ENCODE data around the gene OR9A2.

Gene OR9A2

GRCh38 chr7:143043391-143043790, 16.5 kb upstream of the OR9A2 start:
- no peak for TF ChIP-seq CTCF (IDR thresholded peaks at IDR 0.05; ENCODE audit: borderline replicate concordance, insufficient read depth, low read depth, low read length)
- no peak overlapping the region for H3K4me3 ChIP-seq (ENCODE audit: low read depth, low read length)

DNA sequence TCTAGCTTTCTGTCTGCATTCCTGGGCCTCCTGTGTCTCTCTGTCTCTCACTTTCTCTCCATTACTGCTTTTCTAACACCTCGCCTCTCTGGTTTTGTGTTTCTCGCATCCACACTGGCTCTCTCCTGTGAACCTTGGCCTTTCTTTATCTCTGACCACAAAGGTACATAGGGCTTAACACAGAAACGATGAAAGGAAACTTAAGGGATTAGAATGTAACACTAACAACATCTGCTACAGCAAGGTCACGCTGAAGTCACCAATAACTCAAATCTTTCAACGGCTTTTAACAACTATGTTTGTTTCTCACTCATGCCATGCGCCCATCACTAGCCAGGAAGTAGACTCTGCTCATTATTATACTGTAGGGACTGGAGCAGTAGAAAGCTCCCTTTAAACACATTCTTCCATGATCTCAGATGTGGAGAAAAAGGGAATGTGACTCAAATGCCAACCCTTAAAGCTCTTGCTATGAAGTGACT, 15.9 kb upstream of the OR9A2 start:
- TF ChIP-seq CTCF (IDR thresholded peaks at IDR 0.05; ENCODE audit: borderline replicate concordance, insufficient read depth, low read depth, low read length) = no peak
- no peak overlapping the region for H3K4me3 ChIP-seq (ENCODE audit: low read depth, low read length)

- H3K4me3 ChIP-seq (ENCODE audit: low read depth, low read length) = no peak overlapping the region
- no peak for TF ChIP-seq CTCF (IDR thresholded peaks at IDR 0.05; ENCODE audit: borderline replicate concordance, insufficient read depth, low read depth, low read length)
These were observed 15.3 kb upstream of the OR9A2 start for GRCh38 chr7:143042159-143042789.

GRCh38 chr7:143041346-143041745, 14.4 kb upstream of the OR9A2 start:
- TF ChIP-seq CTCF (IDR thresholded peaks at IDR 0.05; ENCODE audit: borderline replicate concordance, insufficient read depth, low read depth, low read length) = no peak

DNA sequence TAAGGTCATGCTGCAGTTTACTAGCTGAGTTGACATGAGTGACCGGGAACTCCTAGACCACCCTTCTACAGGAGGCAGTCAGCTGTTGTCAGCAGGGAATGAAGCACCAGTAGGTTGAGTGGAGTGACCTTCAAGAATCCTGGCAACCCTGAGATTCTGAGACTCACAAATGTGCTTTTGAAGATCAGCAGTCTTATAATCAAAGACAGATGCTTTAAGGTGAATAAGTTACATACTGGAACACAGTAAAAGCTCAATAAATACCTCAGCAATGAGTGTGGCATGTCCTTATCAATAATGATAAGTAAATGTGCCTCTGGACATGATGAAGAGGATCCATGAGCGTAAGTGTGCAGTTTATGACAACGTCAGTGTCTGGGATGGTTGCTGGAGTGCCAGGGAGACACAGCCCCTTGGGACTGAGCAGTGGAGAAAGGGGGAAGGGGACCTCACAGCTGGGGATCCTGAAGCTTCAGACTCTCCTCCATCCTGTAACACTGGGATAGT, 13.3 kb upstream of the OR9A2 start:
- TF ChIP-seq CTCF (IDR thresholded peaks at IDR 0.05; ENCODE audit: borderline replicate concordance, insufficient read depth, low read depth, low read length) = no peak
- no peak overlapping the region for H3K4me3 ChIP-seq (ENCODE audit: low read depth, low read length)

More at GRCh38 chr7:143041346-143041745, 14.4 kb upstream of the OR9A2 start:
- H3K4me3 ChIP-seq (ENCODE audit: low read depth, low read length) = no peak overlapping the region

- no peak for TF ChIP-seq CTCF (IDR thresholded peaks at IDR 0.05; ENCODE audit: borderline replicate concordance, insufficient read depth, low read depth, low read length)
- H3K4me3 ChIP-seq (ENCODE audit: low read depth, low read length) = no peak overlapping the region
These were observed 11.7 kb upstream of the OR9A2 start for GRCh38 chr7:143038635-143039034.

DNA sequence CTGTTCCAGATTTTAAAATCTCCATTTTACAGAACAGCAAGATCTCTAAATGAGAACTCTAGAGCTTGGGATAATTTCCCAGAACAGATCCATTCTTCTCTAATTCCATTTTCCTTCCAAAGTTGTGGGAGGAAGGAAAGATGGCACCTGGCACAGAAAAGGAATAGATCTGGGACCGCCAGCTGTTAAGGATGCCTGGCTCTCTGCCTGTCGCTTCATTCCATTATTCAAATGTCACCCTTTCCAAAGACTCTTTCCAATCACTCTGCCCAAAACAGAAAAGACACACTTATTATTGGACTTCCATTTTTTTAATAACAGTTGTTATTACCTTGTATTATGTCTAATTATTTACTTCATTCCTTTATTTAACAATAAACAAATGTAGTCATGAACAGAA, 751 bp upstream of the OR9A2 start:
- no peak for TF ChIP-seq CTCF (IDR thresholded peaks at IDR 0.05; ENCODE audit: borderline replicate concordance, insufficient read depth, low read depth, low read length)
- no peak overlapping the region for H3K4me3 ChIP-seq (ENCODE audit: low read depth, low read length)

All from GM12875 (cell line).